SK-N-MC (cell line): ENCODE results near the gene GALNT13.

Experiments used
- DNase-seq: peaks from one replicate; pipeline ENCODE4 v3.0.0-alpha.2; 2011; ENCODE audit warnings: low read depth, low spot score
- H3K27ac ChIP-seq: fragments of 200-600 bp; sonication (generic); 2 replicates; pipeline ENCODE4 v1.5.1; 2016; ENCODE audit warnings: mixed run types
- H3K36me3 ChIP-seq: fragments of 200-600 bp; sonication (generic); 2 replicates; pipeline ENCODE4 v1.6.1; 2017; ENCODE audit warnings: antibody characterized with exemption, low read length, mixed read lengths; ENCODE audit not compliant: insufficient read depth
- H3K4me3 ChIP-seq: fragments of 200-600 bp; sonication (generic); 2 replicates; pipeline ENCODE4 v1.5.1; 2016
- H3K9ac ChIP-seq: fragments of 200-600 bp; sonication (generic); 2 replicates; pipeline ENCODE4 v1.8.0; 2017; ENCODE audit warnings: mixed run types, mixed read lengths; ENCODE audit not compliant: insufficient read length
- H3K9me3 ChIP-seq: fragments of 200-600 bp; sonication (generic); 2 replicates; pipeline ENCODE4 v1.6.1; 2017; ENCODE audit warnings: low read depth, mild to moderate bottlenecking, antibody characterized with exemption, low read length, moderate library complexity, mixed read lengths
- EZH2 ChIP-seq: fragments of 200-600 bp; sonication (generic); IDR thresholded peaks from one replicate; pipeline ENCODE4 v1.6.1; 2017; ENCODE audit warnings: antibody characterized with exemption
- FOXP2 ChIP-seq: optimal IDR thresholded peaks from 2 replicates; pipeline ENCODE3; 2011; ENCODE audit warnings: mild to moderate bottlenecking, moderate library complexity; ENCODE audit not compliant: insufficient read depth; ENCODE audit errors: extremely low read length, control extremely low read depth
- POLR2AphosphoS5 ChIP-seq: IDR thresholded peaks from 2 replicates; pipeline ENCODE4 v1.6.1; 2012; ENCODE audit warnings: mild to moderate bottlenecking, low read depth, low read length, borderline replicate concordance

The GALNT13 gene

DNA sequence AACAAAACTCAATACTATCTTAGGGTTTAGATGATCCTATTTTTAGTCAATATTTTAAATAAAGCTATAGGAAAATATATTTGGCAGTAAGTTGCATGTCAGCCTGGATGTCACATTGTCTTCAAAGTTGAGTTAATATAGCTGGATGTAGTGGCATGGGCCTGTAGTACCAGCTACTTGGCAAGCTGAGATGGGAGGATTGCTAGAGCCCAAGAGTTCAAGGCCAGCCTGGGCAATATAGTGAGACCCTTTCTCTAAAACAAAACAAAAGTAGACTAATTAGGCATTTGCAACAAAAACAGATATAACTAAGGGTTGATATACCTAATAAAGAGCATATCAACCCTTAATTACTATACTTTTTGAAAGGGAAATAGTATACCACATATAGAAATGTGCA, 572.2 kb downstream of the GALNT13 start:
- no peak overlapping the region for H3K27ac ChIP-seq
- no peak for DNase-seq

DNA sequence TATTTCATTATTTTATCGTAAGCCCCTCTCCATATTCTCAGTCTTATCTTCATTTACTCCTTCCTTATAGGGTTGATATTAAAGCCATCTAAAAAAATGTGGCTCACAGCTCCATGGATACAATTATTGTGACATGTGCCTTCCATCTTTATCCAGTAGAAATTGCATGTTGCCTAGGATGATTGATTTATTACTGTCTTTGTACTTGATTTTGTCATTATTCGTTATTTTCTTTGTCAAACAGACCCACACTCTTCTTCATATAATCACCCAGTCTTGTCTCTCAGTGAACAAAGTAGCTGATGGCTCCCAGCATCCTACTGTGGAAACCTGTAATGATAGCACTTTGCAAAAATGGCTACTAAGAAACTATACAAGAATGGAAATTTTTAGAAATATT, 574.6 kb downstream of the GALNT13 start:
- H3K9ac ChIP-seq, result no peak overlapping the region
- H3K27ac ChIP-seq, result no peak overlapping the region
- H3K36me3 ChIP-seq, result no peaks in the 10 kb centered on the region
- no peaks in the 10 kb centered on the region for H3K9me3 ChIP-seq
- DNase-seq, result no peak
- no peak overlapping the region for H3K4me3 ChIP-seq
- TF ChIP-seq EZH2 (no peak), FOXP2 (no peak), POLR2AphosphoS5 (no peak)

More for the DNA sequence above, 572.2 kb downstream of the GALNT13 start:
- H3K4me3 ChIP-seq, result no peak overlapping the region
- TF ChIP-seq FOXP2 (no peak), POLR2AphosphoS5 (no peak), EZH2 (no peak)
- H3K36me3 ChIP-seq, result no peaks in the 10 kb centered on the region
- H3K9ac ChIP-seq, result no peak overlapping the region
- no peaks in the 10 kb centered on the region for H3K9me3 ChIP-seq

DNA sequence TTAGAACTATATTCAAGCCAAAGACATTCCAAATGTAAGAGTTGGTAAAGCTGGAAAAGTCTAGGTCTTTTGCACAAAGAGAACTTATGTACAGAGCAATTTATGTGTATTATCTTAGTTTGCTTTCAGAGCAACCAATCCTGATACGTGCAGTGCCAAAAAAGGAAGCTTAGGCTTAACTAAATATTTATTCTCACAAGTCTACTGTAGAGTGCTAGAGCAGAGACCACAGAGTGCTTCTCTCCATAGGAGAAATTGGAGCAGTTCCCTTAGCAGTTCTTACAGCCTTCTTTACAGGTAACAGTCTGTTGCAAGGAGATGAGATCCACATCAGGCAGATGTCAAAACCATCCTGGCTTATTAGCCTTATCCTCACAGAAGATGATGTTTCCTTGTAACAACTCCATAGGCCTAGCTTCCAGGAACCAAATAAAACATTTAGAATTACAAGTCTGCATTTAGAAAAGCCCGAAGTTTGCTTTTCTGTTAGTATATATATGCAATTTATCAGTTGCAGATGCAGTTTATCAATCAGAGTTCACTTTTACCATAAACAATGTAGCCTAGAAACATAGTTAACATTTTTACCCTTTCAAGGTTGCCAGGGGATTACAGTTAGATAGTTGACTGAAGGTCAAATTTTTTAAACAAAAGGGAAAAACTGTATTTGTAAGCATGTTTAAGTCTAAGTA, 576.2 kb downstream of the GALNT13 start:
- Histone ChIP-seq H3K27ac (no peak overlapping the region), H3K4me3 (no peak overlapping the region), H3K36me3 (no peaks in the 10 kb centered on the region), H3K9ac (no peak overlapping the region), H3K9me3 (no peaks in the 10 kb centered on the region)
- DNase-seq, result no peak
- no peak for TF ChIP-seq EZH2

DNA sequence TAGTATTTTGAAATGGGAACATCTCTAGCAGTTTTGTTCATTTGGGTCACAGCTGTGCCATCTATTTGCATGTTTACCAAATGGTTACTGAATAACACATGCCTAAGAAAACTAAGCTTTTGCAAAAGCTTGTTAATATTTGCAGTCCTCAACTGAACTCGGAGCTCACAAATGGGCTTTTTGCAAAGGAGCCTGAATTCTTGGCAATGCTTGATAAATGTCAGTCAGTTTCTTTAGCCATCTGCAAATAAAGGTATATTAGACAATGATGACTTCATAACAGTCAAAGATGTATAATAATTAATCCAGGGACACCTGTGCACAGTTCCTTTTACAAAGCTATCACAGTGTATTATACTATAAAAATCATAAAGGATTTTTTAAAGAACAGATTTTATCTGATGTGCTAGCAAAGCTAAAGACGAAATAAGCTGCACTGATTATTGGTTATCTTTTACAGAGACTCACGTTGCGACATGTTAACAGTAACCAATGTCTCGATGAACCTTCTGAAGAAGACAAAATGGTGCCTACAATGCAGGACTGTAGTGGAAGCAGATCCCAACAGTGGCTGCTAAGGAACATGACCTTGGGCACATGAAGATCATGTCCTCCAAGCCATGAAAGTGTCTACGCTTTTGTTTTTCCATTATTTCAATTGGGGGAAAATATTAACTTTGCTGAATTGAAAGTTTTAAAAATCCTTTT, 578.4 kb downstream of the GALNT13 start:
- DNase-seq, result no peak
- Histone ChIP-seq H3K27ac (no peak overlapping the region), H3K36me3 (no peaks in the 10 kb centered on the region), H3K9ac (no peak overlapping the region), H3K4me3 (no peak overlapping the region), H3K9me3 (no peaks in the 10 kb centered on the region)
- TF ChIP-seq POLR2AphosphoS5 (no peak), FOXP2 (no peak), EZH2 (no peak)

DNA sequence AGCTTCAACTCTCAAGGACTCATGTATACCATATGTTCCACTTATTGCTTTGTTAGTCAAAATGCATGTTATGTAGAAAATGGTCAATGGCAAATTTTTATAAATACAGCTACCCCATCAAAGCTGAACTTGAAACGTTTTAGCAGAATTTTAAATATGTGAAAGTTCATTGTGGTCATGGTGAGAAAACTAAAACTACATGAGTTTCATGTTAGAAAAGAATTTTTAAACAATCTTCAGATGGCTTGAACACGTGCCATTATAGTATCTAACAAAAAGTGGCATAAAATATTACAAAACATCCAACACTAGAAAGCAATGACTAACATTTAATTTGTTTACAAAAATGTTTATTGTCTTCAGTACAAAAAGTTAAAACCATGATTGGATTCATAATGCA, 580.7 kb downstream of the GALNT13 start:
- Histone ChIP-seq H3K36me3 (no peaks in the 10 kb centered on the region), H3K9ac (no peak overlapping the region), H3K27ac (no peak overlapping the region), H3K9me3 (no peaks in the 10 kb centered on the region), H3K4me3 (no peak overlapping the region)
- no peak for TF ChIP-seq POLR2AphosphoS5
- no peak for TF ChIP-seq EZH2
- no peak for TF ChIP-seq FOXP2
- no peak for DNase-seq

DNA sequence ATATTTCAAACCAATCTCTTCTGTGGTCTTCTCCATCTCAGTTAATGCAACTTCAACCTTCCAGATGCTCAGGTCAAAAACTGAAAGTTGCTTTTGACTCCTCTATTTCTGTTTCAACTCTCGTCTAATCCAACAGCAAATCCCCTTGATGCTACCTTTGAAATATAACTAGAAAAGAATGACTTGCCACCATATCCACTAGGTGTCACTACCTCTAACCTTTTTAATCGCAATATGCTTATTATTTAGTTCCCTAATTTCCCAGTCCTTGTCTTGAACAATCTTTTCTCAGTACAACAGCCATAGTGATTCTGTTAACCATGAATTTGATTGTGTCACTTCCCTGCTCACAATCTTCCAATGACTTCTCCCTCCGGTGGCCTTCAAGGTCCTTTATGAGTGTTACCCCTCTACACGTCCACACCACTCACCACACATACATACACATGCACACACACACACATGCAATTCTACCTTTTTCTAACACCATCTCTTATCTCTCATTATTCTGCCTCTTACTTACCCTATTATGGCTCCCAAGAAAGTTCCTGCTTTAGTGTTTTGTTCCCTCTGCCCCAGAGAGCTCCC, 581.3 kb downstream of the GALNT13 start:
- H3K9me3 ChIP-seq, result no peaks in the 10 kb centered on the region
- no peak overlapping the region for H3K4me3 ChIP-seq
- H3K27ac ChIP-seq, result no peak overlapping the region
- no peaks in the 10 kb centered on the region for H3K36me3 ChIP-seq
- no peak for DNase-seq
- TF ChIP-seq FOXP2 (no peak), POLR2AphosphoS5 (no peak), EZH2 (no peak)
- no peak overlapping the region for H3K9ac ChIP-seq

DNA sequence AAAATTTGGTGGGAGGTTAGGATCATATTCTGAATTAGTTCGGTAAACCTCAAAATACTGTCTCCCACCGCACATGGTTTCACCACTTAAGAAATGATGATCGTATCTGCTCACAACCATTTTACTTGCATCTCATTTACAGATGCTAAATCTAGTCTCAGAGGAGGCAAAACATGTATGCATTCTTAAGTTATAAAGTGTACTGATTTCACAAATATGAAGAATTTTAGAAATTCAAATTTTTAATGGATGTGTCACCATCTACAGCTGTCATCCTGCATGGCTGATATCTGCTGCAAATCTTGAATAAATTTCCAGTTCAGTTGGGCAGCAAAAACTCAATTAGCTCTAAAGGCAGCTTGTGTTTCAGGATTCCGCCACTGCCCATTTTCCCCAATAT, 583.4 kb downstream of the GALNT13 start:
- no peak overlapping the region for H3K27ac ChIP-seq
- H3K4me3 ChIP-seq, result no peak overlapping the region
- no peak for DNase-seq
- H3K9ac ChIP-seq, result no peak overlapping the region
- H3K9me3 ChIP-seq, result no peaks in the 10 kb centered on the region
- H3K36me3 ChIP-seq, result no peaks in the 10 kb centered on the region
- TF ChIP-seq FOXP2 (no peak), EZH2 (no peak), POLR2AphosphoS5 (no peak)

DNA sequence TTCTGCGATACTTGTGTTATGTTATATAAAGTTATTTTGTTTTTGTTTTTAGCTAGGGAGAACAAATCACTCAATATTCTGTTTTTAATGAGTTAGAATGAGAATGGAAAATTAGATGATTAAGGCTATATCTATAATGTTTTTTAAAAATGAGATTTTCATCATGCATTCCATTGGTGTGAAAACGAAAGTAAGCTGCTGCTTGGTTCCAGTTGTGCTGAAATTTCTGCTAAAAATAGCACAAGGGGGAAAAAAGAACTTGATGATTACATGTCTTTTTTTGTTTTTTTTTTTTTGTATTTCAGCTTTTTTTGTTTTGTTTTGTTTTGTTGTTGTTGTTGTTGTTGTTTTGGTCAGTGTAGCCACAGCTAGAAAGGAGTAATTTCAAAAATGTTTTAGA, 584.1 kb downstream of the GALNT13 start:
- no peaks in the 10 kb centered on the region for H3K36me3 ChIP-seq
- no peak for DNase-seq
- no peaks in the 10 kb centered on the region for H3K9me3 ChIP-seq
- H3K9ac ChIP-seq, result no peak overlapping the region
- H3K27ac ChIP-seq, result no peak overlapping the region
- no peak overlapping the region for H3K4me3 ChIP-seq
- TF ChIP-seq EZH2 (no peak), FOXP2 (no peak), POLR2AphosphoS5 (no peak)

DNA sequence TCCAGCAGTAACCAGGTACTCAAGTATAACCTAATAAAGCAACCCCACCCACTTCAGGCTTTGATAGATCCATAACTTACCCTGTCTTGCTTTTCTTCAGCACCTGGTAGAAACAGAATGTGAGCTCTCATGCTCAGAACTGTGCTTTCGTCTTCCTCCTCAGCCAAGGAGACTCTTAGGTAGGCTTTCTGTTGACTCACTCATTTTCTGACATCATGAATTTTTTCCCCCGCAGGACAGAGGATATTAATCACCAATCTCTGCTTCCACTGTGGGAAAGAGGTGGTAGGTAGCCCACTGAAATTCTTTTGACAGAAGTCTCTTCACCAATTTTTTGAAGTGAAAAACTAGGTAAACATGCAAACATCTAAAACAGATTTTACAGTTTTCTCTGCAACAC, 585.6 kb downstream of the GALNT13 start:
- TF ChIP-seq EZH2 (no peak), POLR2AphosphoS5 (no peak), FOXP2 (no peak)
- H3K4me3 ChIP-seq, result no peak overlapping the region
- no peaks in the 10 kb centered on the region for H3K9me3 ChIP-seq
- no peak overlapping the region for H3K27ac ChIP-seq
- no peak for DNase-seq
- no peaks in the 10 kb centered on the region for H3K36me3 ChIP-seq
- H3K9ac ChIP-seq, result no peak overlapping the region
